ENCODE data around the gene SIM2.

DNA sequence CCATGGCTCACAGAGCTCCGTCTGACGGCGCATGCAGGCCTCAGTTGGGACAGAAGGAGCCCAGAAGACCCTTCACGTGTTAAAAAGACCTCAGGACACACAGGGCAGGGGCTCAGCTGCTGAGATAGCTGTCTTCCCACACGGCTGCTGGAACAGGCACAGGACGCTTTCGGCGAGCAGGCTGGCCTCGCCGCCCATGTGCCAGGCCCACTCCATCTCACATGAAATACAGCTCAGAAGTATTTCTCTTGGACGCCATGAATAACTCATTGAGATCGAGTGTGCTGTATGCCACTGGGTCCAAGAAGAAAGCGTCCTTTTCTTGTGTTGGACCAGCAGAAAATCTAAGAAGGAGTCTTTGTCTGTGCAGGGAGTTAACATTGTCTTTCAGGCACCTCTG is 69.6 kb downstream of the SIM2 start:
- TF ChIP-seq, protein P1, sequence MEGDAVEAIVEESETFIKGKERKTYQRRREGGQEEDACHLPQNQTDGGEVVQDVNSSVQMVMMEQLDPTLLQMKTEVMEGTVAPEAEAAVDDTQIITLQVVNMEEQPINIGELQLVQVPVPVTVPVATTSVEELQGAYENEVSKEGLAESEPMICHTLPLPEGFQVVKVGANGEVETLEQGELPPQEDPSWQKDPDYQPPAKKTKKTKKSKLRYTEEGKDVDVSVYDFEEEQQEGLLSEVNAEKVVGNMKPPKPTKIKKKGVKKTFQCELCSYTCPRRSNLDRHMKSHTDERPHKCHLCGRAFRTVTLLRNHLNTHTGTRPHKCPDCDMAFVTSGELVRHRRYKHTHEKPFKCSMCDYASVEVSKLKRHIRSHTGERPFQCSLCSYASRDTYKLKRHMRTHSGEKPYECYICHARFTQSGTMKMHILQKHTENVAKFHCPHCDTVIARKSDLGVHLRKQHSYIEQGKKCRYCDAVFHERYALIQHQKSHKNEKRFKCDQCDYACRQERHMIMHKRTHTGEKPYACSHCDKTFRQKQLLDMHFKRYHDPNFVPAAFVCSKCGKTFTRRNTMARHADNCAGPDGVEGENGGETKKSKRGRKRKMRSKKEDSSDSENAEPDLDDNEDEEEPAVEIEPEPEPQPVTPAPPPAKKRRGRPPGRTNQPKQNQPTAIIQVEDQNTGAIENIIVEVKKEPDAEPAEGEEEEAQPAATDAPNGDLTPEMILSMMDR (IDR thresholded peaks at IDR 0.05), result no peak
- no peak for TF ChIP-seq POLR2A (IDR thresholded peaks at IDR 0.05; ENCODE audit: low read depth)
